Suprapubic skin (tissue), 4 donors: ENCODE measurements around the gene AOC3.

ENCODE experiments used
- CTCF ChIP-seq, 2 donors: fragments of 200-600 bp in 1 of 2; fragments of 450-650 bp in 1 of 2; sonication (generic) in 1 of 2; IDR thresholded peaks; one replicate each; pipeline ENCODE4 v1.5.1; 2016 to 2019; ENCODE audit warnings: antibody characterized with exemption in 2 of 2, mild to moderate bottlenecking in 1 of 2, moderate library complexity in 1 of 2
- EP300 ChIP-seq: sonication (generic); formaldehyde crosslinking; IDR thresholded peaks from one replicate; pipeline ENCODE4 v1.6.1; 2017; ENCODE audit warnings: antibody characterized with exemption
- POLR2AphosphoS5 ChIP-seq, 3 donors: sonication (generic); formaldehyde crosslinking; IDR thresholded peaks; one replicate each; pipeline ENCODE4 v1.6.1; 2017; ENCODE audit warnings: antibody characterized with exemption in 3 of 3

GRCh38 chr17:42891539-42892152 lies 40.6 kb downstream of the AOC3 start:
- TF ChIP-seq EP300 (no peak), CTCF (IDR thresholded peaks at IDR 0.05) (no peak), POLR2AphosphoS5 (IDR thresholded peaks at IDR 0.05) (no peak)
